DMS 273 treated with DMSO at 0.1 percent for 48 hours (cell line): ENCODE data around the gene PPL.
"Not testable (repeated sequence)": the region's sequence is repeated elsewhere in the genome, so short reads cannot be mapped to it uniquely, and the experiment has no call there.

Source experiments
- DNase-seq: peaks from one replicate; lab custom pipeline; 2025; lab: John Stamatoyannopoulos, UW

PPL gene

GRCh38 chr16:4908854-4909401, 28.0 kb downstream of the PPL start:
- no peak for DNase-seq

- no peak for DNase-seq
These were observed 31.9 kb downstream of the PPL start for GRCh38 chr16:4904942-4905615.

- DNase-seq: no peak
These were observed 32.6 kb downstream of the PPL start for GRCh38 chr16:4904108-4904941.

GRCh38 chr16:4902038-4902437, 34.9 kb downstream of the PPL start:
- no peak for DNase-seq

- DNase-seq: no peak
These were observed 36.2 kb downstream of the PPL start for GRCh38 chr16:4900750-4901149.

- no peak for DNase-seq
These were observed 36.9 kb downstream of the PPL start for GRCh38 chr16:4900036-4900435.

- no peak for DNase-seq
These were observed 37.5 kb downstream of the PPL start for GRCh38 chr16:4899474-4899846.

- DNase-seq: no peak
These were observed 38.0 kb downstream of the PPL start for GRCh38 chr16:4898811-4899473.

- DNase-seq: no peak
These were observed 39.6 kb downstream of the PPL start for GRCh38 chr16:4897328-4897727.

GRCh38 chr16:4896761-4897160, 40.2 kb downstream of the PPL start:
- not testable (repeated sequence) for DNase-seq

GRCh38 chr16:4895366-4895765, 41.6 kb downstream of the PPL start:
- DNase-seq: no peak

GRCh38 chr16:4894276-4895150, 42.4 kb downstream of the PPL start:
- DNase-seq: no peak

GRCh38 chr16:4893103-4893862, 43.7 kb downstream of the PPL start:
- no peak for DNase-seq

GRCh38 chr16:4892361-4893102, 44.4 kb downstream of the PPL start:
- no peak for DNase-seq

GRCh38 chr16:4891886-4892216, 45.1 kb downstream of the PPL start:
- no peak for DNase-seq

- DNase-seq: no peak
These were observed 45.7 kb downstream of the PPL start for GRCh38 chr16:4891097-4891885.

GRCh38 chr16:4890686-4891085, 46.3 kb downstream of the PPL start:
- DNase-seq: no peak

- DNase-seq: no peak
These were observed 46.9 kb downstream of the PPL start for GRCh38 chr16:4890026-4890425.

GRCh38 chr16:4888428-4889135, 48.4 kb downstream of the PPL start:
- DNase-seq: no peak
